ENCODE data around the gene SAFB2. TPM values are rescaled to one million over a fixed set of nuclear protein-coding genes. Genes with fewer than 3 reads are reported as not detected.
A peak's percentile ranks its signal among the peaks of the same experiment; 100 is the strongest.
"Not testable (repeated sequence)": the region's sequence is repeated elsewhere in the genome, so short reads cannot be mapped to it uniquely, and the experiment has no call there.

The SAFB2 gene
- total RNA-seq, 2 donors from 2014 or later: 126 to 159 TPM

GRCh38 chr19:5624741-5625278 lies 2.2 kb upstream of the SAFB2 start:
- Mint-ChIP-seq H3K27ac (peak overlapping the region; percentile 100), H3K27me3 (no peaks in the 10 kb centered on the region), H3K4me1 (peaks cover 48% of the 10 kb centered on the region), H3K4me3 (peak overlapping the region; percentile 99), H3K9me3 (no peaks in the 10 kb centered on the region), H3K36me3 (ENCODE audit: low read depth) (peaks cover 98% of the 10 kb centered on the region)
- ATAC-seq (replicated peaks): no peak

DNA sequence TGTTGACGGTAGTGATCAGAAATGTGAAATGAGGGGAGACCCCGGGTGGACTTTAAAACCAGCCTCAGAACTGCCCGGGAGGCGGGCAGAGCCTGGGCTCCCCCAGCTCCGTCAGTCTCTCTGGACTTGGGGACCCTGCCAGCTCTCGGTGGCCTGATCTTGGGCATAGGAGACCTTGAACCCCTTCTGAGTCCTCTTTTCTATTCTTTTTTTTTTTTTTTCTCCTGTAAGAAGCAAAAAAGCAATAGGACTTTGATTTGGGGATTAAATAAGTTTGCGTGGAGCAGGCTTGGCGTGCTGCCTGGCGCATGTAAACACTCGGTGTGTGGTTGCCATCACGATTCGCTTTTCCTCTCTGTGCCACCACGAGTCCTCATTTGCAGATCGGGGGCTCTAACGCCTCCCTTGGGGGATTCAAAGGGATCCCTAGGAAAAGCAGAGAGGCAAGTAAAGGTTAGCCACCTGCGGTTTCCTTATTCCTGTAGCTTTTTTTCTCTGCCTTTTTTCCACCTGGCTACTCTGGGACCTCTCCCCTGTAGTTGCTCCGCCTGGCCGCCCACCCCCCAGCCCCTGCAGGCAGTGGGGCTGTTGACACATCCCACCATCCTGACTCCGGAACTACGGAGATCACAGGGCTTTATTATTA lies 1.6 kb upstream of the SAFB2 start:
- H3K4me1 Mint-ChIP-seq: peaks cover 49% of the 10 kb centered on the region
- ATAC-seq (replicated peaks): no peak

GRCh38 chr19:5623397-5624017 lies 931 bp upstream of the SAFB2 start:
- Mint-ChIP-seq H3K27ac (peak overlapping the region; percentile 100), H3K27me3 (no peaks in the 10 kb centered on the region), H3K36me3 (ENCODE audit: low read depth) (peaks cover 98% of the 10 kb centered on the region), H3K4me3 (peak overlapping the region; percentile 99), H3K9me3 (no peaks in the 10 kb centered on the region), H3K4me1 (peaks cover 52% of the 10 kb centered on the region)
- ATAC-seq (replicated peaks): peak; percentile 1

More for the DNA sequence above, 1.6 kb upstream of the SAFB2 start:
- Mint-ChIP-seq H3K4me3 (peak overlapping the region; percentile 99), H3K27ac (peak overlapping the region; percentile 100), H3K9me3 (no peaks in the 10 kb centered on the region), H3K27me3 (no peaks in the 10 kb centered on the region), H3K36me3 (ENCODE audit: low read depth) (peaks cover 98% of the 10 kb centered on the region)

GRCh38 chr19:5621945-5622464 lies 571 bp downstream of the SAFB2 start:
- H3K4me3 Mint-ChIP-seq: peak overlapping the region; percentile 99
- peaks cover 98% of the 10 kb centered on the region for H3K36me3 Mint-ChIP-seq (ENCODE audit: low read depth)
- no peaks in the 10 kb centered on the region for H3K27me3 Mint-ChIP-seq
- H3K27ac Mint-ChIP-seq: peak overlapping the region; percentile 100
- H3K9me3 Mint-ChIP-seq: no peaks in the 10 kb centered on the region
- peaks cover 42% of the 10 kb centered on the region for H3K4me1 Mint-ChIP-seq
- ATAC-seq (replicated peaks): no peak

DNA sequence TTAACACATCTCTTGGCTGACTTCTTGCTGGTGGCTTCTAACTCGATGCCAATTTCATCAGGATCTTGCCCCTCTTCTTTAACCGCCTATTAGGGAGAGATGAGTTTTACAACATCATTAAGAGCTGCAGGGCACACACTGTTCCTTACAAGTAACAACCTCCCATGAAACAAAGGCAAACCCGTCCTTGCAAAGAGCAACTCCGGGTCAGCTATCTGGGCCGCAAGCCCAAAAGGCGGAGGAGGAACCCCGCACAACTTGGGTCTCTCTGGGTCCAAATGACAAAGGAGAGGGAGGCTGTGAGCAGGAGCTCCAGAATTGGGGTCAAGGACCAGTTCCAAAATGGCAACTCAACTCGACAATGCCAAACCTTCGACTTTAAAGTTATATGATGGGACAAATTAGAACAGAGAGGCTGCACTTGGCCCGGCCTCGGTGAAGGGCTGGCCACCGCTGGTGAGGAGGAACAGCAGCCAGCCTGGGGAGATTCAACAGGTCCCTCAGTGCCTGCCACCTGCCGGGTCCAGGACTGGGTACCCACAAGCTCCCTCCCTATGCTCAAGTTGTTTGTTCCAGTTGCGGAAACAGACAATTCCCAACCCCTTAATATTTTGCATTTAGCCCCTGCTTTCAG lies 1.1 kb downstream of the SAFB2 start:
- peak overlapping the region; percentile 99 for H3K4me3 Mint-ChIP-seq
- H3K4me1 Mint-ChIP-seq: peaks cover 39% of the 10 kb centered on the region
- peak overlapping the region; percentile 100 for H3K27ac Mint-ChIP-seq

GRCh38 chr19:5619946-5620345 lies 2.6 kb downstream of the SAFB2 start:
- no peaks in the 10 kb centered on the region for H3K27me3 Mint-ChIP-seq
- peaks cover 98% of the 10 kb centered on the region for H3K36me3 Mint-ChIP-seq (ENCODE audit: low read depth)
- H3K4me1 Mint-ChIP-seq: peaks cover 24% of the 10 kb centered on the region
- no peaks in the 10 kb centered on the region for H3K9me3 Mint-ChIP-seq
- peak overlapping the region; percentile 100 for H3K27ac Mint-ChIP-seq
- no peak for ATAC-seq (replicated peaks)
- peak overlapping the region; percentile 99 for H3K4me3 Mint-ChIP-seq

More for the DNA sequence above, 1.1 kb downstream of the SAFB2 start:
- ATAC-seq (replicated peaks): no peak
- Mint-ChIP-seq H3K36me3 (ENCODE audit: low read depth) (peaks cover 98% of the 10 kb centered on the region), H3K27me3 (no peaks in the 10 kb centered on the region), H3K9me3 (no peaks in the 10 kb centered on the region)

GRCh38 chr19:5618591-5618990 lies 4.0 kb downstream of the SAFB2 start:
- Mint-ChIP-seq H3K4me1 (peaks cover 18% of the 10 kb centered on the region), H3K27ac (no peak overlapping the region), H3K9me3 (no peaks in the 10 kb centered on the region), H3K27me3 (no peaks in the 10 kb centered on the region), H3K4me3 (peak overlapping the region; percentile 99), H3K36me3 (ENCODE audit: low read depth) (peaks cover 98% of the 10 kb centered on the region)
- ATAC-seq (replicated peaks): no peak

DNA sequence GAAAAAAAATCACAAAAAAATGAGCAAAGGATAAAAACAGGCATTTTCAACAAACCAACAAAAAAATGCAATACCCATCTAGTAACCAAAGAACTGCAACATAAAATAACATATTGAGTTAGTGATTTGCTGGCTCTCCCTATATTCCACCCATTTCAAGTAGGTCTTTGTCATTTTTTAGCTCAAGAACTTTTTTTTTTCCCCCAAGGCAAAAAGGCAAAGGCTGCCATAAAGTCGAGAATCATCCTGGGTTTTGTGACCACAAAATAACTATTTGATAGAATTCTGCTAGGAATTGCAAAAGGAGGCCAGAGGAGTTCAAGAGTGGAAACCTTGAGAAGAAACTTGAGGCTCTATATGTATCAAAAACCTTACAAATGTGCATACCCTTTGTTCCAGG lies 5.5 kb downstream of the SAFB2 start:
- Mint-ChIP-seq H3K9me3 (no peaks in the 10 kb centered on the region), H3K36me3 (ENCODE audit: low read depth) (peaks cover 100% of the 10 kb centered on the region), H3K27ac (no peak overlapping the region), H3K4me3 (no peak overlapping the region), H3K4me1 (peaks cover 18% of the 10 kb centered on the region), H3K27me3 (no peaks in the 10 kb centered on the region)
- ATAC-seq (replicated peaks): no peak

DNA sequence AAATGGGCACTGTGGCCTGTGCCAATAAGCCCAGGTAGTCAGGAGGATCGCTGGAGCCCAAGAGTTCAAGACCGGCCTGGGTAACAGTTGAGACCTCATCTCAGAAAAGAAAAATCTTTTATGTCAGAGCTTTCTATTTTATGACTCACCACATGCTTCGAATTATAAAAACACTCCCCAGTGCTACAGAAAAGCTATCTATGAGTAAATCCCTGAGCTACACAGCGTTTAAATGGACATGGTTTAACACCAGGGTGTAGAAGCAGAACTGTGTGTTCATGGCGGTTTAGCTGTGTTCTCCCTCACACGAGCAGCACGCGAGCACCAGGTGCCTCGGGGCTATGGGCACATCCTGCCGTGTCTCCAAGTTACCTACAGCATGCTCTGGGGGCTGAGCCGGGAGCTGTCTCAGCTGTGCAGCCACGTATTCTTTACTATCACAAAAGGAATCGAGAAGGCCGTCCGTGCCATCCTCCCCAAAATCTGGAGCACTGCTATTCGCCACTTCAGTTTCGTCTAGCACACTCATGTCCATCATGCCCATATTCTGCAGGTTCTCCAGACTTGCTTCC lies 6.7 kb downstream of the SAFB2 start:
- H3K4me1 Mint-ChIP-seq: peaks cover 12% of the 10 kb centered on the region
- H3K9me3 Mint-ChIP-seq: no peaks in the 10 kb centered on the region
- no peak overlapping the region for H3K27ac Mint-ChIP-seq
- no peak overlapping the region for H3K4me3 Mint-ChIP-seq
- ATAC-seq (replicated peaks): no peak
- peaks cover 95% of the 10 kb centered on the region for H3K36me3 Mint-ChIP-seq (ENCODE audit: low read depth)
- H3K27me3 Mint-ChIP-seq: no peaks in the 10 kb centered on the region

DNA sequence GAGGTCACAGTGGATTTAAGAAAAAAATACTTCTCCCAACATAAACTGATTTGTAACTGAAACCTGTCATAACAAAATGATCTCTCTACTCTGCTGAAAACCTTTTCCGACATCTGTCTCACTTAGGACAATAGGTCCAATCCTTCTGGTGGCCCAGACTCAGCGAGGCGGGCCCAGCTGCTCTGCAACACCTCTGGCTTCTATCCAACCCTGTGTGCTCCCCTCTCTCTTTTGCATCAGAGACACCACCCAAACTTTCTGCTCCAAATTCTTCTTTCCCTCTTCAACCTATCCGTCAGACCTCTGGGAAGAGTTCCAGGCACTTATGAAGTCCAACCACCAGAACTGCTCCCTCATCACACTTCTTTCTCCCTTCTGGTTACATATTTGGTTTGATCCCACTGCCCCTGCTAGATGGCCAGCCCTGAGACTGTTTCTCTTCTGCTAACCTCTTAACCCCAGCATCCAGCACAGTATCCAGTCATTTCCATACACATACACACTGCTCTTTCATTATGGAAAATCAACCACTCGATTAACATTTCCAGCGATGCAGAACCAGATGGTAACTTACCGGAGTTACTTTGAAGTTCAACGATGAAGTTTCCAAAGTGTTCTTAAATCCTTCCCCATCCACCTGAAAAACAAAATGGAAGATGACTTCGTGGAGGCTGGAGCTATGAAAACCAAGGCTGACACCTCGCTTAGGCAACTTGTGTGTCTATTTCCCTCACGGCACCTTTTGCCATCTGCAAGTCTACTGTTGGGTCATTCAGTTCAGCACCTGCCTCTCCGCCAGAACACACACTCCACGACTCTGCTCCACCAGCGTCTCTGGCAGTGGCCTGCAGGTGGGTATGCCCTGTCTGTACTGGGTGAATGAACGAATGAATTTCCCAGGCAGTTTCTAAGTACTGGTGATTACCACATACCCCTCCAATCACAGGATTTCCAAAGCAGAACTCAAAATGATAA lies 9.4 kb downstream of the SAFB2 start:
- Mint-ChIP-seq H3K27ac (no peak overlapping the region), H3K9me3 (no peaks in the 10 kb centered on the region), H3K36me3 (ENCODE audit: low read depth) (peaks cover 95% of the 10 kb centered on the region), H3K27me3 (no peaks in the 10 kb centered on the region), H3K4me3 (no peak overlapping the region), H3K4me1 (no peaks in the 10 kb centered on the region)
- ATAC-seq (replicated peaks): no peak

GRCh38 chr19:5609881-5610448 lies 12.6 kb downstream of the SAFB2 start:
- H3K36me3 Mint-ChIP-seq (ENCODE audit: low read depth): peaks cover 95% of the 10 kb centered on the region
- H3K9me3 Mint-ChIP-seq: no peaks in the 10 kb centered on the region
- no peaks in the 10 kb centered on the region for H3K27me3 Mint-ChIP-seq
- no peak overlapping the region for H3K27ac Mint-ChIP-seq
- no peak overlapping the region for H3K4me3 Mint-ChIP-seq
- peaks cover 10% of the 10 kb centered on the region for H3K4me1 Mint-ChIP-seq
- ATAC-seq (replicated peaks): no peak

GRCh38 chr19:5608766-5609165 lies 13.8 kb downstream of the SAFB2 start:
- H3K9me3 Mint-ChIP-seq; ATAC-seq (replicated peaks); H3K4me3 Mint-ChIP-seq; H3K27ac Mint-ChIP-seq; H3K27me3 Mint-ChIP-seq: not testable (repeated sequence)
- peaks cover 10% of the 10 kb centered on the region for H3K4me1 Mint-ChIP-seq
- peaks cover 95% of the 10 kb centered on the region for H3K36me3 Mint-ChIP-seq (ENCODE audit: low read depth)

GRCh38 chr19:5608291-5608690 lies 14.3 kb downstream of the SAFB2 start:
- Mint-ChIP-seq H3K27me3 (no peaks in the 10 kb centered on the region), H3K4me3 (no peak overlapping the region), H3K27ac (peak overlapping the region; percentile 18), H3K36me3 (ENCODE audit: low read depth) (peaks cover 95% of the 10 kb centered on the region), H3K9me3 (no peaks in the 10 kb centered on the region), H3K4me1 (peaks cover 10% of the 10 kb centered on the region)
- ATAC-seq (replicated peaks): no peak

Data from activated T-helper 17 cell treated with anti-CD3 and anti-CD28 coated beads, Interleukin-2, amount 50 U/mL, for 72 hours (primary cell).